MM.1S (cell line): Measurements from ENCODE around the gene ZNF507.

ENCODE experiments used
- DNase-seq: peaks from one replicate; pipeline ENCODE4 v3.0.0-alpha.2; 2015
- H2AFZ ChIP-seq: fragments of 300-600 bp; sonication (generic); 2 replicates; pipeline ENCODE4 v1.6.0; 2016; ENCODE audit warnings: antibody characterized with exemption, low read length
- H3F3A ChIP-seq: fragments of 300-600 bp; sonication (generic); 2 replicates; pipeline ENCODE4 v1.6.1; 2016; ENCODE audit warnings: mild to moderate bottlenecking, antibody characterized with exemption, low read length, moderate library complexity, mixed read lengths; ENCODE audit not compliant: insufficient read depth
- H3K27ac ChIP-seq: fragments of 300-600 bp; sonication (generic); 2 replicates; pipeline ENCODE4 v1.5.1; 2016; ENCODE audit warnings: mild to moderate bottlenecking, low read length
- H3K27me3 ChIP-seq: fragments of 300-600 bp; sonication (generic); replicated peaks from 2 replicates; pipeline ENCODE4 v1.6.0; 2016; ENCODE audit warnings: low read length; ENCODE audit not compliant: insufficient read depth
- H3K36me3 ChIP-seq: fragments of 300-600 bp; sonication (generic); replicated peaks from 2 replicates; pipeline ENCODE4 v1.6.1; 2016; ENCODE audit warnings: mild to moderate bottlenecking, low read length, mixed read lengths; ENCODE audit not compliant: insufficient read depth
- H3K4me1 ChIP-seq: fragments of 300-600 bp; sonication (generic); 2 replicates; pipeline ENCODE4 v1.6.1; 2016; ENCODE audit warnings: low read length, mixed read lengths
- H3K4me2 ChIP-seq: fragments of 300-600 bp; sonication (generic); 2 replicates; pipeline ENCODE4 v1.6.0; 2016; ENCODE audit warnings: low read depth, low read length
- H3K4me3 ChIP-seq: fragments of 300-600 bp; sonication (generic); 2 replicates; pipeline ENCODE4 v1.5.1; 2016; ENCODE audit warnings: low read length, mixed read lengths
- H3K79me2 ChIP-seq: fragments of 300-600 bp; sonication (generic); 2 replicates; pipeline ENCODE4 v1.6.1; 2016; ENCODE audit warnings: mixed run types, low read length, mixed read lengths
- H3K9ac ChIP-seq: fragments of 300-600 bp; sonication (generic); 2 replicates; pipeline ENCODE4 v1.6.1; 2016; ENCODE audit warnings: low read length, mixed read lengths
- H3K9me2 ChIP-seq: fragments of 300-600 bp; sonication (generic); replicated peaks from 2 replicates; pipeline ENCODE4 v1.6.1; 2016; ENCODE audit warnings: mild to moderate bottlenecking, low read length, mixed read lengths; ENCODE audit not compliant: insufficient read depth
- H3K9me3 ChIP-seq: fragments of 300-600 bp; sonication (generic); replicated peaks from 2 replicates; pipeline ENCODE4 v1.6.1; 2016; ENCODE audit warnings: mild to moderate bottlenecking, low read length, mixed read lengths; ENCODE audit not compliant: insufficient read depth
- H4K20me1 ChIP-seq: fragments of 300-600 bp; sonication (generic); 2 replicates; pipeline ENCODE4 v1.6.1; 2016; ENCODE audit warnings: mild to moderate bottlenecking, low read length, moderate library complexity, mixed read lengths; ENCODE audit not compliant: insufficient read depth
- CTCF ChIP-seq: fragments of 300-600 bp; sonication (generic); IDR thresholded peaks from 2 replicates; pipeline ENCODE4 v1.5.1; 2016; ENCODE audit warnings: antibody characterized with exemption, low read length, mixed read lengths
- EZH2 ChIP-seq: fragments of 300-600 bp; sonication (generic); optimal IDR thresholded peaks from 2 replicates; pipeline ENCODE3; 2017; ENCODE audit warnings: low read depth, mild to moderate bottlenecking, antibody characterized with exemption, low read length, mixed read lengths
- EZH2phosphoT487 ChIP-seq: fragments of 300-600 bp; sonication (generic); IDR thresholded peaks from 2 replicates; pipeline ENCODE4 v1.6.1; 2018; ENCODE audit warnings: antibody characterized with exemption, low read length

The ZNF507 gene

GRCh38 chr19:32361574-32362317, 16.3 kb downstream of the ZNF507 start:
- no peaks in the 10 kb centered on the region for H3F3A ChIP-seq
- H4K20me1 ChIP-seq, result no peaks in the 10 kb centered on the region; the same call in 1 of the 2 replicates
- H3K27ac ChIP-seq, result no peak overlapping the region
- H3K36me3 ChIP-seq, result peaks cover 12% of the 10 kb centered on the region; the same call in 1 of the 2 replicates
- H2AFZ ChIP-seq, result no peak overlapping the region
- H3K4me3 ChIP-seq, result no peak overlapping the region
- TF ChIP-seq CTCF (no peak), EZH2 (no peak), EZH2phosphoT487 (no peak)
- H3K4me2 ChIP-seq, result no peak overlapping the region
- no peak overlapping the region for H3K9ac ChIP-seq
- H3K27me3 ChIP-seq, result no peaks in the 10 kb centered on the region
- H3K79me2 ChIP-seq, result peaks cover 53% of the 10 kb centered on the region
- no peaks in the 10 kb centered on the region for H3K9me2 ChIP-seq
- no peaks in the 10 kb centered on the region for H3K9me3 ChIP-seq
- H3K4me1 ChIP-seq, result no peaks in the 10 kb centered on the region
- no peak for DNase-seq

DNA sequence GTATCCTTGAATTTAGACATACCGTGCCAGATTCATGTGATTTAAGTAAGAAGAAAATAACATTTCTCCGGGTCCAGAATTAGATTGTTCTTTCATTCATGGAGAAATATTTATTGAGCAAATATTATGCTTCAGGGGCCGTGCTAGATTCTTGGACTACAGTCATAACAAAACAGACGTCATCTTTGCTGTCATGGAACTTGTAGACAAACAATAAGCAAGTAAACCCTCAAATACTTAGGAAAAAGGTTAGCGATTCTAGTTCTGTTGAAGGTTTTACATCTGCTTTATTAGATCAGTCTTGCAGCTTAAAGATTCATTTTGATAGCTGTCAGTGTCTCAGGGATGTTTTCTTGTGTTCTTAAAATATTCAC, 16.9 kb downstream of the ZNF507 start:
- H3K4me1 ChIP-seq, result no peaks in the 10 kb centered on the region
- no peaks in the 10 kb centered on the region for H3F3A ChIP-seq
- H3K4me3 ChIP-seq, result no peak overlapping the region
- no peaks in the 10 kb centered on the region for H3K27me3 ChIP-seq
- no peaks in the 10 kb centered on the region; the same call in 1 of the 2 replicates for H4K20me1 ChIP-seq
- H3K9ac ChIP-seq, result no peak overlapping the region
- no peak overlapping the region for H3K4me2 ChIP-seq
- H3K9me2 ChIP-seq, result no peaks in the 10 kb centered on the region
- H3K27ac ChIP-seq, result no peak overlapping the region
- H3K9me3 ChIP-seq, result no peaks in the 10 kb centered on the region
- DNase-seq, result no peak
- H3K36me3 ChIP-seq, result peaks cover 12% of the 10 kb centered on the region; the same call in 1 of the 2 replicates
- H2AFZ ChIP-seq, result no peak overlapping the region
- TF ChIP-seq EZH2 (no peak), EZH2phosphoT487 (no peak), CTCF (no peak)
- peaks cover 59% of the 10 kb centered on the region for H3K79me2 ChIP-seq

DNA sequence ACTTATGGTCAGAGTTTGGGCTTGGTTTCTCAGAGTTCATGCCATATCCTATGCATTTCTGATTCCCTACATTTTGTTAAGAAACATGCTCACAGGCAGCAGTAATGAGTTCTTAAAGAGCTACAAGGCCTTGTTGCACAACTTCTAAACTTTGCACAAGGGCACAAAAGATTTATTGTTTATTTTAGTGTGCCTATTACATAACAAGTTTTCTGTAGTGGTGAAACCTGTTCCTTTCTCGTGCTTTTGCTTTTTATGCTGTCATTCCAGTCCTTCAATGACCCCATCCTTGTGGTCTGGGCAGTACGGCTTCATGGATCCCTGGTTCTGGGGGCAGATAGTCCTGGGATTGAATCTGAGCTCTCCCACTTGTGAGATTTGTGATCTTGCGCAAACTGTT, 17.8 kb downstream of the ZNF507 start:
- Histone ChIP-seq H3K9me2 (no peaks in the 10 kb centered on the region), H3K27me3 (no peaks in the 10 kb centered on the region), H4K20me1 (no peaks in the 10 kb centered on the region; the same call in 1 of the 2 replicates), H3K4me3 (no peak overlapping the region), H3K36me3 (peaks cover 9% of the 10 kb centered on the region; the same call in 1 of the 2 replicates), H2AFZ (no peak overlapping the region), H3K9ac (no peak overlapping the region), H3K4me2 (no peak overlapping the region), H3K79me2 (peaks cover 65% of the 10 kb centered on the region), H3K4me1 (no peaks in the 10 kb centered on the region), H3K27ac (no peak overlapping the region), H3K9me3 (no peaks in the 10 kb centered on the region), H3F3A (no peaks in the 10 kb centered on the region)
- TF ChIP-seq EZH2phosphoT487 (no peak), EZH2 (no peak), CTCF (no peak)
- no peak for DNase-seq
